ENCODE data around the gene MAD2L1BP. TPM values are rescaled to one million over a fixed set of nuclear protein-coding genes. Genes with fewer than 3 reads are reported as not detected.

MAD2L1BP gene
- total and polyA plus RNA-seq, 2 of the 13 experiments (the other 11 are each of a cell fraction or from before 2014, with no cell fraction given): 54.2 to 55.5 TPM

DNA sequence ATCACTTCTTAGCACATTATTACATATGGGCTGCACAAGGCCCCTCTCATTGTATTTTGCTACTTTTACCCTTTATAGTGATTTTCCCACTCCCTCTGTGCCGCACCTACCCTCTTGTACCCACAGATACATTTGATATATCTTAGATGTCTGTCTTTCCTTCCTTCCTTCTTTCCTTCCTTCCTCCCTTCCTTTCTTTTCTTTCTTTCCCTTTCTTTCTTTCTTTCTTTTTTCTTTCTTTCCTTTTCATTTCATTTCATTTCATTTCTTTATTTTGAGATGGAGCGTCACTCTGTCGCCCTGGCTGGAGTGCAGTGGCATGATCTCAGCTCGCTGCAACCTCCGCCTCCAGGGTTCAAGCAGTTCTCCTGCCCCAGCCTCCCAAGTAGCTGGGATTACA, 47.4 kb upstream of the MAD2L1BP start:
- Histone ChIP-seq H3K4me2 (ENCODE audit: low read depth, low read length) (no peak overlapping the region), H3K36me3 (replicated peaks in 1 of 2; ENCODE audit: control insufficient read depth in 1 of 2, insufficient read depth in 2 of 2, low read length in 2 of 2) (peaks cover 21 to 74% of the 10 kb centered on the region in 2 experiments), H3K9ac (ENCODE audit: insufficient read depth, low read depth, low read length) (no peak overlapping the region), H3K27me3 (ENCODE audit: control insufficient read depth in 1 of 2, insufficient read depth in 2 of 2, low read length in 2 of 2) (no peaks in the 10 kb centered on the region), H2AFZ (ENCODE audit: low read length) (no peak overlapping the region), H3K4me3 (replicated peaks in 1 of 3; ENCODE audit: insufficient read depth in 1 of 3, low read depth in 2 of 3, low read length in 3 of 3) (no peak overlapping the region), H3K27ac (ENCODE audit: extremely low read length, insufficient read depth, low read length) (no peak overlapping the region), H3K9me3 (ENCODE audit: low read length) (no peaks in the 10 kb centered on the region), H3K79me2 (ENCODE audit: insufficient read depth, low read length) (no peaks in the 10 kb centered on the region), H4K20me1 (ENCODE audit: insufficient read depth, low read length) (no peaks in the 10 kb centered on the region), H3K4me1 (ENCODE audit: insufficient read depth, low read length) (no peaks in the 10 kb centered on the region)
- over 99% methylated on average over 5 of the region's 5 CpGs for WGBS (ENCODE audit: low lambda C conversion rate)
- intact Hi-C loops (cut with micrococcal nuclease; ENCODE audit: unreplicated experiment) (no loop called here), in situ Hi-C loops (cut with HindIII; ENCODE audit: extremely low pct_ligation_motif_present, low pct_unique_long_range_greater_than_20kb) (no loop called here)
- TF ChIP-seq ZNF235 (CRISPR knock-in tag; IDR thresholded peaks at IDR 0.05; ENCODE audit: borderline replicate concordance) (no peak), RARG (CRISPR knock-in tag; IDR thresholded peaks at IDR 0.05; ENCODE audit: low read depth) (no peak), IKZF1 (IDR thresholded peaks at IDR 0.05) (no peak), ZNF609 (CRISPR knock-in tag; IDR thresholded peaks at IDR 0.05; ENCODE audit: borderline replicate concordance) (no peak), ZNF546 (CRISPR knock-in tag; conservative IDR thresholded peaks at IDR 0.05) (no peak), ATF2 (CRISPR knock-in tag; IDR thresholded peaks at IDR 0.05) (no peak), ZFP91 (CRISPR knock-in tag; IDR thresholded peaks at IDR 0.05; ENCODE audit: borderline replicate concordance) (no peak), ZNF879 (CRISPR knock-in tag; IDR thresholded peaks at IDR 0.05) (no peak), ZNF264 (CRISPR knock-in tag; IDR thresholded peaks at IDR 0.05) (no peak)
- TF ChIP-seq, protein P1, sequence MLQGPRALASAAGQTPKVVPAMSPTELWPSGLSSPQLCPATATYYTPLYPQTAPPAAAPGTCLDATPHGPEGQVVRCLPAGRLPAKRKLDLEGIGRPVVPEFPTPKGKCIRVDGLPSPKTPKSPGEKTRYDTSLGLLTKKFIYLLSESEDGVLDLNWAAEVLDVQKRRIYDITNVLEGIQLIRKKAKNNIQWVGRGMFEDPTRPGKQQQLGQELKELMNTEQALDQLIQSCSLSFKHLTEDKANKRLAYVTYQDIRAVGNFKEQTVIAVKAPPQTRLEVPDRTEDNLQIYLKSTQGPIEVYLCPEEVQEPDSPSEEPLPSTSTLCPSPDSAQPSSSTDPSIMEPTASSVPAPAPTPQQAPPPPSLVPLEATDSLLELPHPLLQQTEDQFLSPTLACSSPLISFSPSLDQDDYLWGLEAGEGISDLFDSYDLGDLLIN (CRISPR knock-in tag; IDR thresholded peaks at IDR 0.05; ENCODE audit: borderline replicate concordance): no peak
- TF ChIP-seq, protein P2, sequence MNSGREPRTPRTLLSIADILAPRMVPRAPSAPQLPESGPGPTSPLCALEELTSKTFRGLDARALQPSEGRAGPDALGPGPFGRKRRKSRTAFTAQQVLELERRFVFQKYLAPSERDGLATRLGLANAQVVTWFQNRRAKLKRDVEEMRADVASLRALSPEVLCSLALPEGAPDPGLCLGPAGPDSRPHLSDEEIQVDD (CRISPR knock-in tag; IDR thresholded peaks at IDR 0.05; ENCODE audit: borderline replicate concordance): no peak
- CTCF ChIA-PET (ENCODE audit: low intra/inter-chr PET ratio, low total read pairs): no interaction called here
- ATAC-seq (no peak), DNase-seq (ENCODE audit: low spot score) (no peak), FAIRE-seq (no peak)
- BruUV-seq (replicated peaks): no TSS peak
- POLR2A ChIA-PET: interaction anchor here (0.9 kb wide), 2 partner anchors 9 to 41 kb away, joined by 3 to 4 read pairs; partner anchors contain the start of gene GTPBP2
